ENCODE results near the gene TBX18. TPM values are rescaled to one million over a fixed set of nuclear protein-coding genes. Genes with fewer than 3 reads are reported as not detected.

Gene TBX18
- total RNA-seq, 1 experiment from 2014 or later, result 0.15 TPM

DNA sequence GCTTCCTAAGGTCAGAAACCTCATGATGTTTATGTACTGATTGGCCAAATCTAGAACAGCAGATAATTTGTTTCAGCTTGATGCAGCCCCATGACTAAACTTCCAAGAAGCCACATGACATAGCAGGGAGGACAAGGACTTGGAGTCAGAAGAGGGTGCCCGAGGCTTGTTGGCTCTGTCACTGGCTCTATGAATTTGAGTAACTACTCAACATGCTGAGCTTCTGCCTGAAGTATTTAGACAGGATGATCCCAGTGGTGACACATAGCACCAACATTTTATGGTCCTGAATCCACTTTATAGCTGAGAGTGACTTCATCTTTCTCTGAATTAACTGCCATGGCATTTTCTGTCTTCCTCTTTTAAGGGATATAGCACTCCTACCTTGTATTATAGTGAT, 13.5 kb upstream of the TBX18 start (continued):
- TF ChIP-seq GTF2I (CRISPR knock-in tag; conservative IDR thresholded peaks at IDR 0.05) (no peak), ZNF671 (CRISPR knock-in tag; IDR thresholded peaks at IDR 0.05) (no peak), NFE2L1 (CRISPR knock-in tag; IDR thresholded peaks at IDR 0.05) (no peak), NR3C1 (CRISPR knock-in tag; conservative IDR thresholded peaks at IDR 0.05; ENCODE audit: low read depth) (no peak), ZNF219 (CRISPR knock-in tag; IDR thresholded peaks at IDR 0.05; ENCODE audit: borderline replicate concordance) (no peak)
- TF ChIP-seq, protein P1, sequence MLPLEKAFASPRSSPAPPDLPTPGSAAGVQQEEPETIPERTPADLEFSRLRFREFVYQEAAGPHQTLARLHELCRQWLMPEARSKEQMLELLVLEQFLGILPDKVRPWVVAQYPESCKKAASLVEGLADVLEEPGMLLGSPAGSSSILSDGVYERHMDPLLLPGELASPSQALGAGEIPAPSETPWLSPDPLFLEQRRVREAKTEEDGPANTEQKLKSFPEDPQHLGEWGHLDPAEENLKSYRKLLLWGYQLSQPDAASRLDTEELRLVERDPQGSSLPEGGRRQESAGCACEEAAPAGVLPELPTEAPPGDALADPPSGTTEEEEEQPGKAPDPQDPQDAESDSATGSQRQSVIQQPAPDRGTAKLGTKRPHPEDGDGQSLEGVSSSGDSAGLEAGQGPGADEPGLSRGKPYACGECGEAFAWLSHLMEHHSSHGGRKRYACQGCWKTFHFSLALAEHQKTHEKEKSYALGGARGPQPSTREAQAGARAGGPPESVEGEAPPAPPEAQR (CRISPR knock-in tag; IDR thresholded peaks at IDR 0.05), result no peak
- TF ChIP-seq, protein P2, sequence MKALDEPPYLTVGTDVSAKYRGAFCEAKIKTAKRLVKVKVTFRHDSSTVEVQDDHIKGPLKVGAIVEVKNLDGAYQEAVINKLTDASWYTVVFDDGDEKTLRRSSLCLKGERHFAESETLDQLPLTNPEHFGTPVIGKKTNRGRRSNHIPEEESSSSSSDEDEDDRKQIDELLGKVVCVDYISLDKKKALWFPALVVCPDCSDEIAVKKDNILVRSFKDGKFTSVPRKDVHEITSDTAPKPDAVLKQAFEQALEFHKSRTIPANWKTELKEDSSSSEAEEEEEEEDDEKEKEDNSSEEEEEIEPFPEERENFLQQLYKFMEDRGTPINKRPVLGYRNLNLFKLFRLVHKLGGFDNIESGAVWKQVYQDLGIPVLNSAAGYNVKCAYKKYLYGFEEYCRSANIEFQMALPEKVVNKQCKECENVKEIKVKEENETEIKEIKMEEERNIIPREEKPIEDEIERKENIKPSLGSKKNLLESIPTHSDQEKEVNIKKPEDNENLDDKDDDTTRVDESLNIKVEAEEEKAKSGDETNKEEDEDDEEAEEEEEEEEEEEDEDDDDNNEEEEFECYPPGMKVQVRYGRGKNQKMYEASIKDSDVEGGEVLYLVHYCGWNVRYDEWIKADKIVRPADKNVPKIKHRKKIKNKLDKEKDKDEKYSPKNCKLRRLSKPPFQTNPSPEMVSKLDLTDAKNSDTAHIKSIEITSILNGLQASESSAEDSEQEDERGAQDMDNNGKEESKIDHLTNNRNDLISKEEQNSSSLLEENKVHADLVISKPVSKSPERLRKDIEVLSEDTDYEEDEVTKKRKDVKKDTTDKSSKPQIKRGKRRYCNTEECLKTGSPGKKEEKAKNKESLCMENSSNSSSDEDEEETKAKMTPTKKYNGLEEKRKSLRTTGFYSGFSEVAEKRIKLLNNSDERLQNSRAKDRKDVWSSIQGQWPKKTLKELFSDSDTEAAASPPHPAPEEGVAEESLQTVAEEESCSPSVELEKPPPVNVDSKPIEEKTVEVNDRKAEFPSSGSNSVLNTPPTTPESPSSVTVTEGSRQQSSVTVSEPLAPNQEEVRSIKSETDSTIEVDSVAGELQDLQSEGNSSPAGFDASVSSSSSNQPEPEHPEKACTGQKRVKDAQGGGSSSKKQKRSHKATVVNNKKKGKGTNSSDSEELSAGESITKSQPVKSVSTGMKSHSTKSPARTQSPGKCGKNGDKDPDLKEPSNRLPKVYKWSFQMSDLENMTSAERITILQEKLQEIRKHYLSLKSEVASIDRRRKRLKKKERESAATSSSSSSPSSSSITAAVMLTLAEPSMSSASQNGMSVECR (CRISPR knock-in tag; IDR thresholded peaks at IDR 0.05; ENCODE audit: borderline replicate concordance), result no peak
- TF ChIP-seq, protein P3, sequence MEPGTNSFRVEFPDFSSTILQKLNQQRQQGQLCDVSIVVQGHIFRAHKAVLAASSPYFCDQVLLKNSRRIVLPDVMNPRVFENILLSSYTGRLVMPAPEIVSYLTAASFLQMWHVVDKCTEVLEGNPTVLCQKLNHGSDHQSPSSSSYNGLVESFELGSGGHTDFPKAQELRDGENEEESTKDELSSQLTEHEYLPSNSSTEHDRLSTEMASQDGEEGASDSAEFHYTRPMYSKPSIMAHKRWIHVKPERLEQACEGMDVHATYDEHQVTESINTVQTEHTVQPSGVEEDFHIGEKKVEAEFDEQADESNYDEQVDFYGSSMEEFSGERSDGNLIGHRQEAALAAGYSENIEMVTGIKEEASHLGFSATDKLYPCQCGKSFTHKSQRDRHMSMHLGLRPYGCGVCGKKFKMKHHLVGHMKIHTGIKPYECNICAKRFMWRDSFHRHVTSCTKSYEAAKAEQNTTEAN (CRISPR knock-in tag; IDR thresholded peaks at IDR 0.05), result no peak

DNA sequence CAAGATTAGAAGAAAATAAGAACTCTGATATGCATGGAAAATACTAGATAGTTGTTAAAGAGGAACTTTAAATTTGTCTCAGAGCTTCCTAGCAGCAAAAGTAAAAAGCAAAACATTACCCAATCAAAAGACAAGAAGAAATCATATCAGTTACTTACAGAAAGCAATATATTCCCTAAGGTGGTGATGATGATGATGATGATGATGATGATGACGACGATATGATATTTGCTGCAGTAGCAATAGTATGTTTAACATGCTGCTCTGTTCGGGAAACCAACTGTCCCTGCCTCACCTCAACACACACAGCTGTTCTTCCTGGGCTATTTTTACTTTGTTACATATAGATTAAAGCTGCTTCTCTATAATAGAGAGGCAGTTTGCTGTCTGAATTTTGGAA, 12.0 kb upstream of the TBX18 start:
- no peaks in the 10 kb centered on the region for H3K9me3 Mint-ChIP-seq
- no peak for ATAC-seq
- peaks cover 100% of the 10 kb centered on the region for H3K27me3 Mint-ChIP-seq (ENCODE audit: low read depth)

More for the DNA sequence above, 12.0 kb upstream of the TBX18 start:
- DNase-seq (ENCODE audit: low spot score), result no peak
- no peaks in the 10 kb centered on the region for H3K36me3 Mint-ChIP-seq
- ChIA-PET POLR2A (no interaction called here), CTCF (no interaction called here)
- H3K27ac Mint-ChIP-seq, result no peak overlapping the region
- H3K4me3 Mint-ChIP-seq, result no peak overlapping the region
- TF ChIP-seq, protein P4, sequence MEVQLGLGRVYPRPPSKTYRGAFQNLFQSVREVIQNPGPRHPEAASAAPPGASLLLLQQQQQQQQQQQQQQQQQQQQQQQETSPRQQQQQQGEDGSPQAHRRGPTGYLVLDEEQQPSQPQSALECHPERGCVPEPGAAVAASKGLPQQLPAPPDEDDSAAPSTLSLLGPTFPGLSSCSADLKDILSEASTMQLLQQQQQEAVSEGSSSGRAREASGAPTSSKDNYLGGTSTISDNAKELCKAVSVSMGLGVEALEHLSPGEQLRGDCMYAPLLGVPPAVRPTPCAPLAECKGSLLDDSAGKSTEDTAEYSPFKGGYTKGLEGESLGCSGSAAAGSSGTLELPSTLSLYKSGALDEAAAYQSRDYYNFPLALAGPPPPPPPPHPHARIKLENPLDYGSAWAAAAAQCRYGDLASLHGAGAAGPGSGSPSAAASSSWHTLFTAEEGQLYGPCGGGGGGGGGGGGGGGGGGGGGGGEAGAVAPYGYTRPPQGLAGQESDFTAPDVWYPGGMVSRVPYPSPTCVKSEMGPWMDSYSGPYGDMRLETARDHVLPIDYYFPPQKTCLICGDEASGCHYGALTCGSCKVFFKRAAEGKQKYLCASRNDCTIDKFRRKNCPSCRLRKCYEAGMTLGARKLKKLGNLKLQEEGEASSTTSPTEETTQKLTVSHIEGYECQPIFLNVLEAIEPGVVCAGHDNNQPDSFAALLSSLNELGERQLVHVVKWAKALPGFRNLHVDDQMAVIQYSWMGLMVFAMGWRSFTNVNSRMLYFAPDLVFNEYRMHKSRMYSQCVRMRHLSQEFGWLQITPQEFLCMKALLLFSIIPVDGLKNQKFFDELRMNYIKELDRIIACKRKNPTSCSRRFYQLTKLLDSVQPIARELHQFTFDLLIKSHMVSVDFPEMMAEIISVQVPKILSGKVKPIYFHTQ (CRISPR knock-in tag; IDR thresholded peaks at IDR 0.05), result no peak
- TF ChIP-seq, protein P5, sequence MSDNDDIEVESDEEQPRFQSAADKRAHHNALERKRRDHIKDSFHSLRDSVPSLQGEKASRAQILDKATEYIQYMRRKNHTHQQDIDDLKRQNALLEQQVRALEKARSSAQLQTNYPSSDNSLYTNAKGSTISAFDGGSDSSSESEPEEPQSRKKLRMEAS (CRISPR knock-in tag; IDR thresholded peaks at IDR 0.05), result no peak
- TF ChIP-seq JAZF1 (CRISPR knock-in tag; IDR thresholded peaks at IDR 0.05) (no peak), ATF1 (CRISPR knock-in tag; IDR thresholded peaks at IDR 0.05) (no peak), ZNF671 (CRISPR knock-in tag; IDR thresholded peaks at IDR 0.05) (no peak), RELA (CRISPR knock-in tag; IDR thresholded peaks at IDR 0.05; ENCODE audit: borderline replicate concordance) (no peak), HMGA2 (CRISPR knock-in tag; IDR thresholded peaks at IDR 0.05) (no peak), ESRRA (CRISPR knock-in tag; IDR thresholded peaks at IDR 0.05; ENCODE audit: borderline replicate concordance) (no peak), JUN (CRISPR knock-in tag; IDR thresholded peaks at IDR 0.05) (no peak), GABPB1 (CRISPR knock-in tag; IDR thresholded peaks at IDR 0.05) (no peak), NR3C1 (CRISPR knock-in tag; conservative IDR thresholded peaks at IDR 0.05; ENCODE audit: low read depth) (no peak)
- TF ChIP-seq, protein P6, sequence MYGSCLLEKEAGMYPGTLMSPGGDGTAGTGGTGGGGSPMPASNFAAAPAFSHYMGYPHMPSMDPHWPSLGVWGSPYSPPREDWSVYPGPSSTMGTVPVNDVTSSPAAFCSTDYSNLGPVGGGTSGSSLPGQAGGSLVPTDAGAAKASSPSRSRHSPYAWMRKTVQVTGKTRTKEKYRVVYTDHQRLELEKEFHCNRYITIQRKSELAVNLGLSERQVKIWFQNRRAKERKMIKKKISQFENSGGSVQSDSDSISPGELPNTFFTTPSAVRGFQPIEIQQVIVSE (CRISPR knock-in tag; IDR thresholded peaks at IDR 0.05; ENCODE audit: borderline replicate concordance), result no peak
- H3K4me1 Mint-ChIP-seq, result peaks cover 18% of the 10 kb centered on the region

All from WTC11 (cell line).